Measurements from ENCODE around the gene HCAR1.

The HCAR1 gene

DNA sequence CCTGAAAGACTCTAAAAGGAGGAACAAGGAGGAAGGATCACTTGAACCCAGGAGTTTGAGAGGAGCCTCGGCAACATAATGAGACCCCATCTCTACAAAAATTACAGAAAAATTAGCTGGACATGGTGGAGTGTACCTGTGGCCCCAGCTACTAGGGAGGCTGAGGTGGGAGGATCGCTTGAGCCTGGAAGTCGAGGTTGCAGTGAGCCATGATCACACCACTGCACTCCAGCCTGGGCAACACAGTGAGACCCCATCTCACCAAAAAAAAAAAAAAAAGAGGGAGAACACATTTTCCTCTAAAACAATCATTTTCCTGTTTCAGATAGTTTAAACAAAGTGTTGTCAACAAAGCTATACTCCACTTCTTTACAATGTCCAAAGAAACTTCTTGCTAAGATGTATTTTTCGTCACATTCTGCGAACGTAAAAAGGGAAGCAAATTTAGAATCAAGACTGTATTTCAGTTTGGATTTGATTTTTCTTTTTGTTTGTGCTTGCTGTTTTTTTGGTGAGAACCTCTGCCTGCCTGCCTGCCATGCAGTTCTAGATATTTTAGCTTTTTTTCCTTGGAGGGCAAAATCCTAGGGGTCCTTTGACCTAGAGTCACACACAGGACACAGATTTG lies 5.1 kb downstream of the HCAR1 start:
- H3K14ac ChIP-seq (ENCODE audit: low read length) = no peak overlapping the region
- no peak overlapping the region for H4K8ac ChIP-seq (ENCODE audit: low read depth, low read length)
- H3K36me3 ChIP-seq (replicated peaks in 1 of 2; ENCODE audit: control insufficient read depth in 2 of 2, insufficient read depth in 2 of 2, low read length in 2 of 2) = no peaks in the 10 kb centered on the region
- H3K23ac ChIP-seq (ENCODE audit: low read depth, low read length, poor library complexity) = no peak overlapping the region
- no peak overlapping the region for H3K27ac ChIP-seq (replicated peaks; ENCODE audit: low read length)
- H3K4me3 ChIP-seq (ENCODE audit: low read length in 2 of 2) = no peak overlapping the region
- H2BK120ac ChIP-seq (ENCODE audit: low read depth, low read length) = no peak overlapping the region
- no peaks in the 10 kb centered on the region for H3K9me3 ChIP-seq (replicated peaks in 1 of 2; ENCODE audit: control insufficient read depth in 2 of 2, insufficient read depth in 1 of 2, low read depth in 1 of 2, low read length in 2 of 2)
- H3K18ac ChIP-seq (ENCODE audit: low read length) = no peak overlapping the region
- H2AFZ ChIP-seq (ENCODE audit: low read length) = no peak overlapping the region
- no peak overlapping the region for H4K91ac ChIP-seq (ENCODE audit: low read depth, low read length, poor library complexity)
- H2BK15ac ChIP-seq (ENCODE audit: low read length) = no peak overlapping the region
- H3K79me1 ChIP-seq (ENCODE audit: low read depth, low read length) = no peaks in the 10 kb centered on the region
- H2BK5ac ChIP-seq (ENCODE audit: low read length) = no peak overlapping the region
- H3K4me1 ChIP-seq (ENCODE audit: control insufficient read depth in 2 of 2, insufficient read depth in 1 of 2, low read depth in 1 of 2, low read length in 2 of 2) = no peaks in the 10 kb centered on the region
- WGBS, 2 donors (ENCODE audit: extremely low coverage in 2 of 2, insufficient read length in 2 of 2, insufficient replicate concordance in 1 of 2) = no CpG with 5 or more reads among the region's 6 CpGs
- H2AK5ac ChIP-seq (ENCODE audit: low read depth, low read length) = no peak overlapping the region
- no peak for DNase-seq (ENCODE audit: low spot score)
- H3K27me3 ChIP-seq (ENCODE audit: control insufficient read depth in 3 of 3, insufficient read depth in 3 of 3, low read depth in 1 of 3, low read length in 3 of 3) = no peaks in the 10 kb centered on the region
- no peak overlapping the region for H3K4me2 ChIP-seq (ENCODE audit: insufficient read depth, low read length, poor library complexity, severe bottlenecking)
- H3K4ac ChIP-seq (ENCODE audit: low read length) = no peak overlapping the region
- H2BK12ac ChIP-seq (ENCODE audit: low read length) = no peak overlapping the region
- no peak overlapping the region for H3K9ac ChIP-seq (ENCODE audit: low read depth, low read length, poor library complexity)

DNA sequence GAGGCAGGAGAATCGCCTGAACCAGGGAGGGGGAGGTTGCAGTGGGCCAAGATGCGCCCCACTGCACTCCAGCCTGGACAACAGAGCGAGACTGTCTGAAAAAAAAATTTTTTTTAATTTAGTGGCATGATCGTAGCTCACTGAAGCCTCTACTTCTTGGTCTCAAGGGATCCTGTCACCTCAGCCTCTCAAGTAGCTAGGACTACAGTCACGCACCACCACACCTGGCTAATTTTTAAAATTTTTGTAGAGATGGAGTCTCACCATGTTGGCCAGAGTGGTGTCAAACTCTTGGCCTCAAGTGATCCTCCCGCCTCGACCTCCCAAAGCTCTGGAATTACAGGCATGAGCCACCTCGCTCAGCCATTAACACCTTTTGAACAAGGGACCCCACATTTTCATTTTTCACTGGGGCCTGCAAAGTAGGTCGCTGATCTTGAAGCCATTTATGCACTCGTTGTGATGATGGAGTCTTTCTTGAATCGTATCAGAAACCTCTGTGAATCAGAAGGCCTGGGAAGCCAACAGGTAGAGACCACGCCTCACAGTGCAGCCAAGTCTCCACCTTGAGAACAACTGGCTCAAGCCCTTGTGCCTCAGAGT lies 5.9 kb downstream of the HCAR1 start:
- Histone ChIP-seq H3K79me1 (ENCODE audit: low read depth, low read length) (no peaks in the 10 kb centered on the region), H3K27me3 (ENCODE audit: control insufficient read depth in 3 of 3, insufficient read depth in 3 of 3, low read depth in 1 of 3, low read length in 3 of 3) (no peaks in the 10 kb centered on the region), H2AK5ac (ENCODE audit: low read depth, low read length) (no peak overlapping the region), H2BK120ac (ENCODE audit: low read depth, low read length) (no peak overlapping the region), H3K18ac (ENCODE audit: low read length) (no peak overlapping the region), H3K23ac (ENCODE audit: low read depth, low read length, poor library complexity) (no peak overlapping the region), H3K14ac (ENCODE audit: low read length) (no peak overlapping the region), H2BK12ac (ENCODE audit: low read length) (no peak overlapping the region), H3K4me3 (ENCODE audit: low read length in 2 of 2) (no peak overlapping the region), H4K91ac (ENCODE audit: low read depth, low read length, poor library complexity) (no peak overlapping the region), H2BK5ac (ENCODE audit: low read length) (no peak overlapping the region), H3K36me3 (replicated peaks in 1 of 2; ENCODE audit: control insufficient read depth in 2 of 2, insufficient read depth in 2 of 2, low read length in 2 of 2) (no peaks in the 10 kb centered on the region), H3K4ac (ENCODE audit: low read length) (no peak overlapping the region), H3K4me2 (ENCODE audit: insufficient read depth, low read length, poor library complexity, severe bottlenecking) (no peak overlapping the region), H2BK15ac (ENCODE audit: low read length) (no peak overlapping the region), H3K9me3 (replicated peaks in 1 of 2; ENCODE audit: control insufficient read depth in 2 of 2, insufficient read depth in 1 of 2, low read depth in 1 of 2, low read length in 2 of 2) (no peaks in the 10 kb centered on the region), H4K8ac (ENCODE audit: low read depth, low read length) (no peak overlapping the region), H3K27ac (replicated peaks; ENCODE audit: low read length) (no peak overlapping the region), H3K9ac (ENCODE audit: low read depth, low read length, poor library complexity) (no peak overlapping the region), H3K4me1 (ENCODE audit: control insufficient read depth in 2 of 2, insufficient read depth in 1 of 2, low read depth in 1 of 2, low read length in 2 of 2) (no peaks in the 10 kb centered on the region), H2AFZ (ENCODE audit: low read length) (no peak overlapping the region)
- no peak for DNase-seq (ENCODE audit: low spot score)
- no CpG with 5 or more reads among the region's 12 CpGs for WGBS, 2 donors (ENCODE audit: extremely low coverage in 2 of 2, insufficient read length in 2 of 2, insufficient replicate concordance in 1 of 2)

DNA sequence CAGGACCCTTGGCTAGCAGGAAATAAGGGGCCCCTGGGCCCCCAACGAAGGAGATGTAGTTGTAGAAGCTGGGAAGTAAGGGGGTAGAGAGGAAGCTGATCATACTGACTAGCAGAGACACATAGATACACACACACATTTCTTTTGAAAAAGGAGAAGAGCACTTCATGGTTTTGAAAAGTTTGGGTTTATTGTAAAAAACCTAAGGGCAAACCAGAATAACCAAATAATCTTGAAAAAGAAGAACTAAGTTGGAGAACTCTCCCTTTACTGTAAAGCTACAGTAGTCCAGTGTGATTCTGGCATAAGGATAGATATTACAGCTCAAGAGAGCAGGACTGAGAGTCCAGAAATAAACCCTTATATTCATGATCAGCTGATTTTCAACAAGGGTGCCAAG lies 8.3 kb downstream of the HCAR1 start:
- H4K91ac ChIP-seq (ENCODE audit: low read depth, low read length, poor library complexity) = no peak overlapping the region
- H3K4me2 ChIP-seq (ENCODE audit: insufficient read depth, low read length, poor library complexity, severe bottlenecking) = no peak overlapping the region
- no peaks in the 10 kb centered on the region for H3K27me3 ChIP-seq (ENCODE audit: control insufficient read depth in 3 of 3, insufficient read depth in 3 of 3, low read depth in 1 of 3, low read length in 3 of 3)
- no peak overlapping the region for H3K4me3 ChIP-seq (ENCODE audit: low read length in 2 of 2)
- no peak overlapping the region for H4K8ac ChIP-seq (ENCODE audit: low read depth, low read length)
- H3K23ac ChIP-seq (ENCODE audit: low read depth, low read length, poor library complexity) = no peak overlapping the region
- H3K79me1 ChIP-seq (ENCODE audit: low read depth, low read length) = no peaks in the 10 kb centered on the region
- no peak overlapping the region for H3K9ac ChIP-seq (ENCODE audit: low read depth, low read length, poor library complexity)
- no peak overlapping the region for H3K27ac ChIP-seq (replicated peaks; ENCODE audit: low read length)
- no peaks in the 10 kb centered on the region for H3K36me3 ChIP-seq (replicated peaks in 1 of 2; ENCODE audit: control insufficient read depth in 2 of 2, insufficient read depth in 2 of 2, low read length in 2 of 2)
- H2AFZ ChIP-seq (ENCODE audit: low read length) = no peak overlapping the region
- no CpG with 5 or more reads among the region's 1 CpG for WGBS, 2 donors (ENCODE audit: extremely low coverage in 2 of 2, insufficient read length in 2 of 2, insufficient replicate concordance in 1 of 2)
- no peak overlapping the region for H2BK15ac ChIP-seq (ENCODE audit: low read length)
- no peak overlapping the region for H2AK5ac ChIP-seq (ENCODE audit: low read depth, low read length)
- no peak overlapping the region for H2BK12ac ChIP-seq (ENCODE audit: low read length)
- DNase-seq (ENCODE audit: low spot score) = no peak
- no peak overlapping the region for H2BK5ac ChIP-seq (ENCODE audit: low read length)
- H3K18ac ChIP-seq (ENCODE audit: low read length) = no peak overlapping the region
- H3K4ac ChIP-seq (ENCODE audit: low read length) = no peak overlapping the region
- H3K14ac ChIP-seq (ENCODE audit: low read length) = no peak overlapping the region
- H3K4me1 ChIP-seq (ENCODE audit: control insufficient read depth in 2 of 2, insufficient read depth in 1 of 2, low read depth in 1 of 2, low read length in 2 of 2) = no peaks in the 10 kb centered on the region
- H3K9me3 ChIP-seq (replicated peaks in 1 of 2; ENCODE audit: control insufficient read depth in 2 of 2, insufficient read depth in 1 of 2, low read depth in 1 of 2, low read length in 2 of 2) = no peaks in the 10 kb centered on the region
- H2BK120ac ChIP-seq (ENCODE audit: low read depth, low read length) = no peak overlapping the region

DNA sequence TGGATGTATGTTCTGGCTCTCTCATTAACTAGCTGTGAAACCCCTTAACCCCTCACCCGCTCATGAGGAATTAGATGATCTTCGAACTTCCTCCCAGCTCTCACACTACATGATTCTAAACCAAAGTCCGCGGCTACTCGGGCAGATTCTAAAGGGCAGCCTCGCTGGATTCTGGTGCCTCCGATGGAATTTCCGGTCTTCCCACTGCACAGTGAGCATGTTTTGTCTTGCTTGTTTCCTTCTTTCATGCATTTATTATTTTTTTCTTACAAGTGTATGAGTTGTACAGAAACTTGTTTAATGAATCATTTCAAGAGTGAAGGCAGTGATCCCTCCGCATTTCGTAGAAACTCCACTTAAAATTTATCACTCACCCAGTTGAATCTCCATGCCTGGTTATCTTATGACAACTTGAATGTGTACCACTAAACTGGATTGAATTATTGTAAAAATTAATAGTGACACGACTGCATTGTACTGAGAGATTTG lies 9.5 kb downstream of the HCAR1 start:
- H3K4me2 ChIP-seq (ENCODE audit: insufficient read depth, low read length, poor library complexity, severe bottlenecking) = no peak overlapping the region
- H2AK5ac ChIP-seq (ENCODE audit: low read depth, low read length) = no peak overlapping the region
- no peak overlapping the region for H3K4me3 ChIP-seq (ENCODE audit: low read length in 2 of 2)
- H3K9ac ChIP-seq (ENCODE audit: low read depth, low read length, poor library complexity) = no peak overlapping the region
- H3K36me3 ChIP-seq (replicated peaks in 1 of 2; ENCODE audit: control insufficient read depth in 2 of 2, insufficient read depth in 2 of 2, low read length in 2 of 2) = no peaks in the 10 kb centered on the region
- no peaks in the 10 kb centered on the region for H3K27me3 ChIP-seq (ENCODE audit: control insufficient read depth in 3 of 3, insufficient read depth in 3 of 3, low read depth in 1 of 3, low read length in 3 of 3)
- H2BK5ac ChIP-seq (ENCODE audit: low read length) = no peak overlapping the region
- no peak overlapping the region for H3K23ac ChIP-seq (ENCODE audit: low read depth, low read length, poor library complexity)
- no peak overlapping the region for H2BK15ac ChIP-seq (ENCODE audit: low read length)
- no peak overlapping the region for H2BK12ac ChIP-seq (ENCODE audit: low read length)
- H3K9me3 ChIP-seq (replicated peaks in 1 of 2; ENCODE audit: control insufficient read depth in 2 of 2, insufficient read depth in 1 of 2, low read depth in 1 of 2, low read length in 2 of 2) = no peaks in the 10 kb centered on the region
- H3K18ac ChIP-seq (ENCODE audit: low read length) = no peak overlapping the region
- H4K8ac ChIP-seq (ENCODE audit: low read depth, low read length) = no peak overlapping the region
- no peaks in the 10 kb centered on the region for H3K4me1 ChIP-seq (ENCODE audit: control insufficient read depth in 2 of 2, insufficient read depth in 1 of 2, low read depth in 1 of 2, low read length in 2 of 2)
- H2AFZ ChIP-seq (ENCODE audit: low read length) = no peak overlapping the region
- no peak overlapping the region for H3K27ac ChIP-seq (replicated peaks; ENCODE audit: low read length)
- H2BK120ac ChIP-seq (ENCODE audit: low read depth, low read length) = no peak overlapping the region
- no peak overlapping the region for H3K4ac ChIP-seq (ENCODE audit: low read length)
- no peak overlapping the region for H3K14ac ChIP-seq (ENCODE audit: low read length)
- H3K79me1 ChIP-seq (ENCODE audit: low read depth, low read length) = no peaks in the 10 kb centered on the region
- no peak for DNase-seq (ENCODE audit: low spot score)
- no CpG with 5 or more reads among the region's 11 CpGs for WGBS, 2 donors (ENCODE audit: extremely low coverage in 2 of 2, insufficient read length in 2 of 2, insufficient replicate concordance in 1 of 2)
- H4K91ac ChIP-seq (ENCODE audit: low read depth, low read length, poor library complexity) = no peak overlapping the region
